ENCODE measurements around the gene SLC48A1. TPM values are rescaled to one million over a fixed set of nuclear protein-coding genes. Genes with fewer than 3 reads are reported as not detected.

Gene SLC48A1
- total RNA-seq, 1 donor from 2014 or later = 65.5 TPM

DNA sequence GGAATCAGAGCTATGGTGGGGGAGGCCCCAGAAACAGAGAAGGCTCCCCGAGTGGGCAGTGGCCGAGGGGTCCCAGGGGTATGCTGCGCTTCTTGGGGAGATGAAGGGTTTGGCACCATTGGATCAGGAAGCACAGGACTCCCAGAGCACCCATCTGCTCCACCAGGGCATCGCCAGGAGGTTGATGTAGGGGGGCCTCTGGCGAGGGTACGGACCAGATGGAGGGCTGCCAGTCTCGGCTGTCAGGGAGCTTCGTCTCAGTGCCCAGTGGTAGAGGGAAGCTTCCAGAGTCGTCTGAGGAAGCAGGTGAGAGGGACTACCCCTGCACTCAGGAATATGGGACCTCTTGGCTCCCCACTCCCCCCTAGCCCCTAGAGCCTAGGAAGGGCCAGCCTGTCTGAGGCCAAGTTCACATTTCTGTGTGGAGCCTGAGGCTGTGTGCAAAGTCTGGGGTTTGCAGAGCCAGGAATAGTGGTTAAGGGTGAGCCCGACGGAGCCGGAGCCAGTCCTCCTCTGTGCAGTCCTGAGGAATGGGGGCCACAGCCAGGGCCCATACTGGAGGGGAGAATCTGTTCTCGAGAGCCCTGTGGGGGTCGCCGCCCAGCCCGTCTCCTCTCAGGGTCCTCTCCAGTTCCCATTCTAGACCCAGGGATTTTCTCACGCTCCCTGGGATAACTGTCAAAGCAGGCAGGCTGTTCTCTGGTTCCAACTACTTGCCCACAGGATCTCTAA lies 10.2 kb downstream of the SLC48A1 start:
- H3K27ac Mint-ChIP-seq (ENCODE audit: unreplicated experiment) = peak overlapping the region; percentile 92
- peaks cover 49% of the 10 kb centered on the region for H3K36me3 Mint-ChIP-seq (ENCODE audit: low read depth, unreplicated experiment)
- peaks cover 22% of the 10 kb centered on the region for H3K4me1 Mint-ChIP-seq (ENCODE audit: unreplicated experiment)
- H3K9me3 Mint-ChIP-seq (ENCODE audit: unreplicated experiment) = no peaks in the 10 kb centered on the region
- H3K27me3 Mint-ChIP-seq (ENCODE audit: unreplicated experiment) = peaks cover 40% of the 10 kb centered on the region
- peak overlapping the region; percentile 86 for H3K4me3 Mint-ChIP-seq (ENCODE audit: unreplicated experiment)
- no peak for DNase-seq (ENCODE audit: low spot score)
- TF ChIP-seq CTCF (IDR thresholded peaks at IDR 0.05; ENCODE audit: unreplicated experiment) = no peak

GRCh38 chr12:47783821-47784819 lies 11.1 kb downstream of the SLC48A1 start:
- peaks cover 42% of the 10 kb centered on the region for H3K27me3 Mint-ChIP-seq (ENCODE audit: unreplicated experiment)
- no peak for DNase-seq (ENCODE audit: low spot score)
- peaks cover 57% of the 10 kb centered on the region for H3K36me3 Mint-ChIP-seq (ENCODE audit: low read depth, unreplicated experiment)
- no peak for TF ChIP-seq CTCF (IDR thresholded peaks at IDR 0.05; ENCODE audit: unreplicated experiment)
- no peaks in the 10 kb centered on the region for H3K9me3 Mint-ChIP-seq (ENCODE audit: unreplicated experiment)
- no peak overlapping the region for H3K4me3 Mint-ChIP-seq (ENCODE audit: unreplicated experiment)
- H3K27ac Mint-ChIP-seq (ENCODE audit: unreplicated experiment) = peak overlapping the region; percentile 42
- H3K4me1 Mint-ChIP-seq (ENCODE audit: unreplicated experiment) = peaks cover 14% of the 10 kb centered on the region

GRCh38 chr12:47785036-47785886 lies 12.2 kb downstream of the SLC48A1 start:
- Mint-ChIP-seq H3K4me1 (ENCODE audit: unreplicated experiment) (peaks cover 11% of the 10 kb centered on the region), H3K36me3 (ENCODE audit: low read depth, unreplicated experiment) (peaks cover 63% of the 10 kb centered on the region), H3K27me3 (ENCODE audit: unreplicated experiment) (peaks cover 43% of the 10 kb centered on the region), H3K27ac (ENCODE audit: unreplicated experiment) (peak overlapping the region; percentile 70), H3K9me3 (ENCODE audit: unreplicated experiment) (no peaks in the 10 kb centered on the region), H3K4me3 (ENCODE audit: unreplicated experiment) (peak overlapping the region; percentile 76)
- DNase-seq (ENCODE audit: low spot score) = no peak
- TF ChIP-seq CTCF (IDR thresholded peaks at IDR 0.05; ENCODE audit: unreplicated experiment) = no peak

- no peaks in the 10 kb centered on the region for H3K9me3 Mint-ChIP-seq (ENCODE audit: unreplicated experiment)
- H3K4me3 Mint-ChIP-seq (ENCODE audit: unreplicated experiment) = peak overlapping the region; percentile 59
- H3K4me1 Mint-ChIP-seq (ENCODE audit: unreplicated experiment) = peaks cover 6% of the 10 kb centered on the region
- H3K27me3 Mint-ChIP-seq (ENCODE audit: unreplicated experiment) = peaks cover 42% of the 10 kb centered on the region
- peak overlapping the region; percentile 36 for H3K27ac Mint-ChIP-seq (ENCODE audit: unreplicated experiment)
- DNase-seq (ENCODE audit: low spot score) = no peak
- H3K36me3 Mint-ChIP-seq (ENCODE audit: low read depth, unreplicated experiment) = peaks cover 68% of the 10 kb centered on the region
- TF ChIP-seq CTCF (IDR thresholded peaks at IDR 0.05; ENCODE audit: unreplicated experiment) = no peak
Observed at GRCh38 chr12:47785887-47786661, 13.0 kb downstream of the SLC48A1 start.
